ENCODE measurements around the gene DAD1.
A peak's percentile ranks its signal among the peaks of the same experiment; 100 is the strongest.

DNA sequence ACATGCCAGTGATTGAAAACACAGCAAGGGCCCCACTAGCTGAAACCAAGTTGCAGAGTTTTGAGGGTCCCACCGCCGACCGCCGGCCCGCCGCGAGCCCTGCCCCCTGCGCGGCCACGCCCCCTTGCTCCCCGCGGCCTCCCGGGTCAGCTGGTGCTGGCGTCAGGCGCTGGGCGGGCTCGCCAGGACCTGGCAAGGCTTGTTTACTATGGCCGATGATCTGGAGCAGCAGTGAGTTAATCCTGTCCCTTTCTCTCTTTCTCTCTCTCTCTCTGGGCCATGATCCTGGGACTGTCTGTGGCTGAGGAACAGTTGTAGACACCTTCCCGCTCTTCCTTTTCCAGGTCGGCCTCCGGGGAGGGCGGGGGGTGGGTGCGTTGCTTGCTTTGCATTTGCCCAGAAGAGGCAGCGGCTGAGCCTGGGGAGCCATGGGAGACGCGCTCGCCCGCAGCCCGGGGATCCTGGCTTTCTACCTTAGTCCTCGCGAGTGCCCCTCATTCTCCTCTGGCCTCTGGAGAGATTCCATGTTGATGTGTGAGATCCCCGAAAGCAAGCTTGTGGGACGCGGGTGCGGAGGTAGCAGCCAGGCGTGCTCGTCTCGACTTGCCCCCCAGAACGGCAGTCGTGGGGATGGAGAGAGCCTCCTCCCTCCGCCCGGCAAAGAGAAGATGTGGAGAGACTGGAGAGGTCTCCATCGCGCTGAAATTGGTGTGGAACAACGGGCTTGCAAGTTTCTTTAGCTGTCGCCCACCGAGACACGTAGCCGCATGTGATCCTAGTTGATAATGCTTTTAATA lies 9.3 kb upstream of the DAD1 start, which contains the start of gene ABHD4:
- TF ChIP-seq POLR2A (IDR thresholded peaks at IDR 0.05) = peak; percentile 80
- TF ChIP-seq POLR2AphosphoS5 (IDR thresholded peaks at IDR 0.05) = peak; percentile 47 to 88 (median 52)
- TF ChIP-seq, protein P1, sequence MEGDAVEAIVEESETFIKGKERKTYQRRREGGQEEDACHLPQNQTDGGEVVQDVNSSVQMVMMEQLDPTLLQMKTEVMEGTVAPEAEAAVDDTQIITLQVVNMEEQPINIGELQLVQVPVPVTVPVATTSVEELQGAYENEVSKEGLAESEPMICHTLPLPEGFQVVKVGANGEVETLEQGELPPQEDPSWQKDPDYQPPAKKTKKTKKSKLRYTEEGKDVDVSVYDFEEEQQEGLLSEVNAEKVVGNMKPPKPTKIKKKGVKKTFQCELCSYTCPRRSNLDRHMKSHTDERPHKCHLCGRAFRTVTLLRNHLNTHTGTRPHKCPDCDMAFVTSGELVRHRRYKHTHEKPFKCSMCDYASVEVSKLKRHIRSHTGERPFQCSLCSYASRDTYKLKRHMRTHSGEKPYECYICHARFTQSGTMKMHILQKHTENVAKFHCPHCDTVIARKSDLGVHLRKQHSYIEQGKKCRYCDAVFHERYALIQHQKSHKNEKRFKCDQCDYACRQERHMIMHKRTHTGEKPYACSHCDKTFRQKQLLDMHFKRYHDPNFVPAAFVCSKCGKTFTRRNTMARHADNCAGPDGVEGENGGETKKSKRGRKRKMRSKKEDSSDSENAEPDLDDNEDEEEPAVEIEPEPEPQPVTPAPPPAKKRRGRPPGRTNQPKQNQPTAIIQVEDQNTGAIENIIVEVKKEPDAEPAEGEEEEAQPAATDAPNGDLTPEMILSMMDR (IDR thresholded peaks at IDR 0.05) = no peak
